Activated naive CD8-positive, alpha-beta T cell (primary cell): ENCODE results near the gene PRDM16.
A peak's percentile ranks its signal among the peaks of the same experiment; 100 is the strongest.

Source experiments
- H3K27ac Mint-ChIP-seq: one replicate; pipeline ENCODE4 v1.8.0; 2021; ENCODE audit warnings: mixed read lengths
- H3K27me3 Mint-ChIP-seq: one replicate; pipeline ENCODE4 v1.8.0; 2021; ENCODE audit warnings: mixed read lengths
- H3K36me3 Mint-ChIP-seq: one replicate; pipeline ENCODE4 v1.8.0; 2021; ENCODE audit warnings: mixed read lengths
- H3K4me1 Mint-ChIP-seq: one replicate; pipeline ENCODE4 v1.8.0; 2021; ENCODE audit warnings: low read depth, mixed read lengths
- H3K4me3 Mint-ChIP-seq: one replicate; pipeline ENCODE4 v1.8.0; 2021; ENCODE audit warnings: mild to moderate bottlenecking, mixed read lengths
- H3K9me3 Mint-ChIP-seq: one replicate; pipeline ENCODE4 v1.8.0; 2021; ENCODE audit warnings: low read depth, mixed read lengths

The PRDM16 gene

GRCh38 chr1:3068564-3069431, at the start of gene PRDM16:
TSS of gene PRDM16 (plus strand) at chr1:3069203. CDS start at chr1:3069260, 57 bp downstream.
- H3K27ac Mint-ChIP-seq, result no peak within 1 kb of the TSS
- no peaks in the 10 kb centered on the region for H3K9me3 Mint-ChIP-seq
- peak within 1 kb of the TSS; percentile 91 for H3K4me3 Mint-ChIP-seq
- H3K4me1 Mint-ChIP-seq, result peaks cover 2% of the 10 kb centered on the region
- H3K27me3 Mint-ChIP-seq, result peaks cover 5% of the 10 kb centered on the region
- H3K36me3 Mint-ChIP-seq, result no peaks in the 10 kb centered on the region

GRCh38 chr1:3019516-3020051, 49.4 kb upstream of the PRDM16 start:
- Mint-ChIP-seq H3K4me3 (no peak overlapping the region), H3K4me1 (no peaks in the 10 kb centered on the region), H3K27me3 (no peaks in the 10 kb centered on the region), H3K36me3 (no peaks in the 10 kb centered on the region), H3K27ac (no peak overlapping the region), H3K9me3 (no peaks in the 10 kb centered on the region)

GRCh38 chr1:3020263-3020909, 48.6 kb upstream of the PRDM16 start:
- Mint-ChIP-seq H3K27ac (no peak overlapping the region), H3K9me3 (no peaks in the 10 kb centered on the region)

GRCh38 chr1:3021233-3021671, 47.8 kb upstream of the PRDM16 start, which contains the start of gene ACTRT2:
TSS of gene ACTRT2 (plus strand) at chr1:3021467. CDS start at chr1:3021687, 220 bp downstream.
- H3K9me3 Mint-ChIP-seq, result no peaks in the 10 kb centered on the region

More at GRCh38 chr1:3020263-3020909, 48.6 kb upstream of the PRDM16 start:
- Mint-ChIP-seq H3K4me3 (no peak overlapping the region), H3K36me3 (no peaks in the 10 kb centered on the region), H3K27me3 (no peaks in the 10 kb centered on the region), H3K4me1 (no peaks in the 10 kb centered on the region)

GRCh38 chr1:3021801-3022401, 47.1 kb upstream of the PRDM16 start:
- Mint-ChIP-seq H3K9me3 (no peaks in the 10 kb centered on the region), H3K4me1 (no peaks in the 10 kb centered on the region), H3K36me3 (no peaks in the 10 kb centered on the region), H3K27me3 (no peaks in the 10 kb centered on the region), H3K4me3 (no peak overlapping the region), H3K27ac (no peak overlapping the region)

More at GRCh38 chr1:3021233-3021671, 47.8 kb upstream of the PRDM16 start, which contains the start of gene ACTRT2:
- H3K36me3 Mint-ChIP-seq, result no peaks in the 10 kb centered on the region
- H3K4me1 Mint-ChIP-seq, result no peaks in the 10 kb centered on the region
- H3K4me3 Mint-ChIP-seq, result no peak within 1 kb of the TSS
- H3K27ac Mint-ChIP-seq, result no peak within 1 kb of the TSS
- no peaks in the 10 kb centered on the region for H3K27me3 Mint-ChIP-seq

- no peaks in the 10 kb centered on the region for H3K27me3 Mint-ChIP-seq
- H3K9me3 Mint-ChIP-seq, result no peaks in the 10 kb centered on the region
- no peaks in the 10 kb centered on the region for H3K4me1 Mint-ChIP-seq
- H3K4me3 Mint-ChIP-seq, result no peak overlapping the region
- no peaks in the 10 kb centered on the region for H3K36me3 Mint-ChIP-seq
- H3K27ac Mint-ChIP-seq, result no peak overlapping the region
Measured at GRCh38 chr1:3022511-3022973, 46.5 kb upstream of the PRDM16 start.

- Mint-ChIP-seq H3K4me3 (no peak overlapping the region), H3K4me1 (no peaks in the 10 kb centered on the region), H3K27me3 (no peaks in the 10 kb centered on the region), H3K36me3 (no peaks in the 10 kb centered on the region), H3K27ac (no peak overlapping the region), H3K9me3 (no peaks in the 10 kb centered on the region)
Measured at GRCh38 chr1:3022976-3023375, 46.0 kb upstream of the PRDM16 start.

GRCh38 chr1:3024019-3024418, 45.0 kb upstream of the PRDM16 start:
- no peaks in the 10 kb centered on the region for H3K4me1 Mint-ChIP-seq
- no peaks in the 10 kb centered on the region for H3K27me3 Mint-ChIP-seq
- H3K4me3 Mint-ChIP-seq, result no peak overlapping the region
- H3K9me3 Mint-ChIP-seq, result no peaks in the 10 kb centered on the region
- H3K36me3 Mint-ChIP-seq, result no peaks in the 10 kb centered on the region
- H3K27ac Mint-ChIP-seq, result no peak overlapping the region

GRCh38 chr1:3024588-3024987, 44.4 kb upstream of the PRDM16 start:
- Mint-ChIP-seq H3K27ac (no peak overlapping the region), H3K4me3 (no peak overlapping the region), H3K4me1 (no peaks in the 10 kb centered on the region), H3K36me3 (no peaks in the 10 kb centered on the region), H3K9me3 (no peaks in the 10 kb centered on the region), H3K27me3 (no peaks in the 10 kb centered on the region)

- Mint-ChIP-seq H3K36me3 (no peaks in the 10 kb centered on the region), H3K27me3 (no peaks in the 10 kb centered on the region), H3K4me3 (no peak overlapping the region), H3K4me1 (no peaks in the 10 kb centered on the region), H3K9me3 (no peaks in the 10 kb centered on the region), H3K27ac (no peak overlapping the region)
Measured at GRCh38 chr1:3026124-3026523, 42.9 kb upstream of the PRDM16 start.

- no peak overlapping the region for H3K27ac Mint-ChIP-seq
- no peaks in the 10 kb centered on the region for H3K4me1 Mint-ChIP-seq
- H3K36me3 Mint-ChIP-seq, result no peaks in the 10 kb centered on the region
- H3K27me3 Mint-ChIP-seq, result no peaks in the 10 kb centered on the region
- H3K4me3 Mint-ChIP-seq, result no peak overlapping the region
- no peaks in the 10 kb centered on the region for H3K9me3 Mint-ChIP-seq
Measured at GRCh38 chr1:3026581-3027391, 42.2 kb upstream of the PRDM16 start.

- Mint-ChIP-seq H3K27ac (no peak overlapping the region), H3K27me3 (no peaks in the 10 kb centered on the region), H3K36me3 (no peaks in the 10 kb centered on the region), H3K9me3 (no peaks in the 10 kb centered on the region), H3K4me1 (peaks cover 2% of the 10 kb centered on the region), H3K4me3 (no peak overlapping the region)
Measured at GRCh38 chr1:3027611-3028371, 41.2 kb upstream of the PRDM16 start.

- Mint-ChIP-seq H3K27ac (no peak overlapping the region), H3K4me3 (no peak overlapping the region), H3K36me3 (no peaks in the 10 kb centered on the region), H3K9me3 (no peaks in the 10 kb centered on the region), H3K4me1 (peaks cover 12% of the 10 kb centered on the region), H3K27me3 (no peaks in the 10 kb centered on the region)
Measured at GRCh38 chr1:3028531-3029282, 40.3 kb upstream of the PRDM16 start.
